Stimulated activated CD4-positive, alpha-beta T cell treated with anti-CD3 and anti-CD28 coated beads, TNF-alpha, amount 100 ng/mL, for 24 hours (primary cell): ENCODE results near the gene SRGAP2B.
"Not testable (repeated sequence)": the region's sequence is repeated elsewhere in the genome, so short reads cannot be mapped to it uniquely, and the experiment has no call there.

Source experiments
- DNase-seq, 3 experiments: peaks; one replicate each; pipeline ENCODE4 v3.0.0-alpha.2; 2020; ENCODE audit warnings: low read depth in 3 of 3

The SRGAP2B gene

DNA sequence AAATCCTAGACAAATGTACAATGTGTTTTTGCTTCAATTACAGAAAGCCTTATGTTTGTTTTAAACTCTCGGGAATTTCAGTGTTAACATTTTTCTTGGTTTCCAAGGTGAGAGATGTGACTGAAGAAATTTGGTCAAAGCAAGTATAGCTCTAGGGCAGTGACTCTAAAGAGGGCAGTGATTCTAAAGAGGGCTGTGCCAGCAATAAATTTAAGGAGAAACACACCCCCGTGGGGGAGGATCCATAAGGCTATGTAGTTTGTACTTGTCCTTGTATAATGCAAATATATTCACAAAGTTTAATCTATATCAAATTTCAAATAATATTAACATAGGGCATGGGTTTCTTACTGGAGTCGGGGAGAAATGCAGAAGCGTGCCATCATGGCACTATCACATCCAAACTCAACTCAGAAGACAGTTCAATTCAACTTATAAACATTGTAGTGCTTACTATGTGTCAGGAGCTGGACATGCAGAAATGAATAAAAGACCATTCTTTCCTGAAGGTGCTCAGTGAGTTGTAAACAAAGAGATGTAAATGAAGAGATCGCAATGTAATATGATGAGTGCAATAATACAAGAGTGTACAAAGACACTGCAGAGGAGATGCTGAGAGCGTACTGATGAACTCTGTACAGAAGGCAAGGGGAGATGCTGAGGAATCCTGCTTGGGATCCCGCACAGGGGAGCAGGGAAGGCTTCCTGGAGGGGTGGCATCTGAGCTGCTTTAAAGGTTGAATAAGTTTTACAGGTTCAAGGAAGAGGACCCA lies 12.5 kb downstream of the SRGAP2B start:
- not testable (repeated sequence) for DNase-seq

DNA sequence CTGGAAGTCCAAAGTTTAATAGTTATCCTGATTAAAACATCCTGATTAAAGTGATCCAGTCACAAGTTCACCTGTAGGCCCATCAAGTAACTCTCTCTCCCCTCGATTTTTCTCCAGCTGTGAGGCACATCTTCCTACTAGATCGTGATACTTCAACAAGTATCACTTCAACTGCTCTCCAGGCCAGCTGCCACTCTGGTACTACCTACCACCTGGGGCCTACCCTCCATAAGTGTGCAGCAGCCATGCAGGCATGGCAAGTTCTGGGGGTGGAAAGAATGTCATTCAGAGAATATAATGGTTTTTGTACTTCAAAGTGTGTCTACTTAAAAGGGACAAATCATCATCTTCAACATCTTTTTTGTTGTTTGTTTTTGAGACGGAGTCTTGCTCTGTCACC lies 14.9 kb downstream of the SRGAP2B start:
- DNase-seq = not testable (repeated sequence)

DNA sequence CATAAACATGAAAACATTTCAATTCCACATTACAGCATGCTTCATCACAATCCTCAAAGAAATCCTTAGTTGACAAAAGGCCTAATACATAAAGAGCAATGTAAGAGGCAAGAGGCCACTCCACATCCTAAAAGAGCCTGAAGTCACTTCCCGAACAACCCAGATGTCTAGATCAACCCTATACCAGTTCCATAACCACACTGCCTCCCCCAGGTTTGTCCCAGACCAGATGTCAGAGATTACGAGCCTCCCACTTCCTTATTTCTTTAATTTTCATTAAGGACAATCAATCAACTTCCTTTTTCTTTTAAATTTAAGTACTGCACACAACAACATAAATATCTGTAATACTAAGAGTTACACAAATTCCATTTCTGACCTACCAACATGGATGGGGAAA lies 15.4 kb downstream of the SRGAP2B start:
- DNase-seq = not testable (repeated sequence)

DNA sequence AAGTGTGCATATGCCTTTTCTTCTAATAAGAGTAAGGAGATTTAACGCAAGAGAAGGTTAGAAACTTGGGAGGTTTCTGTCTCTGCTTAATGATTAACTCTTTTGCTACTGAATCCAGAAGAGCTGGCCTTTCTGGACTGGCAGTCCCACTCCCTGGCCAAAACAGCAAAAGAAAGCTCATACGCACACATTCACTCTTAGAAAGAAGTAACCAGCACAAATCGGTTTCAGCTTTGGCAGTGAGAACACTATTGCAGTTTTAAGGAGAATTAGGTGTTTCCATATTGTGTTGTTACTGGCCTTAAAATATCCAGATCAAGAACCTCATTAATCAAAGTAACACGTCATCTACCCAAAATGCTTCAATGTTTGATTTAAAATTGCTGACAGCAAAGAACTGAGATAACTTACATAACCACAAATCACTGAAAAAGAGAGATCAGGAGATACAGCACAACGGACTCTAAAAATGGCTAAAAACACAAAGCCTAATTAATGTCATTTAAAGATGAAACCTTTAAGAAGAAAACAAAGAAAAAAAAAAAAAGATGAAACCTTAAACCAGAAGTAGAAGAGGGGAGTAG lies 16.2 kb downstream of the SRGAP2B start:
- not testable (repeated sequence) for DNase-seq

DNA sequence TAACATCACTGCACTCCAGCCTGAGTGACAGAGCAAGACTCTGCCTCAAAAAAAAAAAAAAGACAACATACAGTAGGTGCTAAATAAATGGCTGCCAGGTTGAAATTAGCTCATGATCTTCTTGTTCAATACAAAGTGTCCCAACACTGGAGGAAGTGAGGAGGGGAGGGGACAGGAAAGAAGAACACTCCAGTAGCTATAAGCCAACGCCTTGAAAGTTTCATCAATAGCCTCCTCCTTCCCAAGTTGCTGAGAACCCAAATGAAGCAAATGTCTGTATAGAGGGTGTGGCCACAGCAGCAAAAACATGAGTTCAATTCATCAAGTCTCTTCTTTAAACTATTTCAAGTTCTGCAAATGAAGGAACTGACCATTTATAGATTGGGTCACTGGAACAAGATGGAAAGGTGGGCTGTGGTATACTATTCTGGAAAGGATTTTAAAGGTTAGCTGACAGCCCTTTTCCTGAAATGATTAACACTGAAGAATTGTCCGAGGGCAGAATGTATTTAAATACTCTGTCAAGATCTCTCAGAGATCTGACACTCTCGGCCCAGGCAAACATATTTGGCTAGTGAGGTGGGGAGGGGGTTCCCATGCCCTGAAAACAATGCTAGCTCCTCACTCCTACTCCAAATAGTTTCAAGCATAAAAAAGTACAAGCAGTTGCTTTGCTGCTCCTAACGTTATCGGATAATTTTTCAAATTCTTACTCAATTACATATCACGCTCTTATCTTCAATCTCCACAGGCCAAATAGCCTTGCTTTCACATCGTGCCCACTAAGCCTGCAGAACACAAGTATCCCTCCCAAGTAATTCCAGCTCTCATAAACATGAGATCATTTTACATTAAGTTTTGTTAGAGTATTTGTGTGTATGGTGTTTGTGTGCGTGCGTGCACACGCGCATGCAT lies 17.0 kb downstream of the SRGAP2B start:
- not testable (repeated sequence) for DNase-seq

DNA sequence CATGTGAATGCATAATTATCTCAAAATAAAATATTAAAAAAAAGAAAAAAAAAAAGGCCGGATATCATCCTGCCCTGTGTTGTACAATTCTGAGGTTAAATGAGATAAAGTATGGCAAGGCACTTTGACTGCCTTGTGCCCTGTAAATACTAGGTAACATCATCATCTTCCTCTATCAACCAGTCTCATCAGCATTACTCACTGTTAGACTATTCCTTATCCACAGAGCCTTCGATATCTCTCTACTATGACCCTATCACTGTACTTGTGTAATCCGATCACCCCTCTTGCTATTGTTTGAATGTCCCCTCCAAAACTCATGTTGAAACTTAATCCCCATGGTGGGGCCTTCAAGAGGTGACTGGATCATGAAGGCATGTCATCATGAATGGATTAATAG lies 18.3 kb downstream of the SRGAP2B start:
- DNase-seq = not testable (repeated sequence)

DNA sequence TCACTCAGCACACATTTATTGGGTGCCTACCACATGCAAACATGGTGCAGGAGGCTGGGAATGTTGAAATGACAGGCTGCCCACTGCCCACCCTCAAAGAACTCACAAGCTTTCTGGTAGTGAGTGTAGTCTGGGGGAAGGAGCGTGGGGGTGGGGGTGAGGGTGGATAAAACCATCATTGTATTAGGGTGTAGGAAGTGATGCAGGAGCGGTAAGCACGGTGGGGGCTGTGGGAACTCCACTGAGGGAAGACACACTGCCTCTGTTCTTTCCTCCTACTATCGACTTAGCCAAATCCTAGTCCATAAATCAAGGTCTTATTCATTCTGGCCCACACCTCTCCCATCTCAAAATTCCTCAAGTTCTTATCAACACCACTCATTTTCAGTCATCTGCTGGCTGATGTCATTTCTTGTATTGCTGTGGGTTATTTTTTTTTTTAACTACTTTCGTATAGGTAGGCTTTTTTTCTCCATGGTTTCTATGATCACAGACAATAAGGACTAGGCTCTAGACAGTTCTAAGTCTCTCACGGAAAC lies 21.0 kb downstream of the SRGAP2B start:
- DNase-seq = not testable (repeated sequence)

DNA sequence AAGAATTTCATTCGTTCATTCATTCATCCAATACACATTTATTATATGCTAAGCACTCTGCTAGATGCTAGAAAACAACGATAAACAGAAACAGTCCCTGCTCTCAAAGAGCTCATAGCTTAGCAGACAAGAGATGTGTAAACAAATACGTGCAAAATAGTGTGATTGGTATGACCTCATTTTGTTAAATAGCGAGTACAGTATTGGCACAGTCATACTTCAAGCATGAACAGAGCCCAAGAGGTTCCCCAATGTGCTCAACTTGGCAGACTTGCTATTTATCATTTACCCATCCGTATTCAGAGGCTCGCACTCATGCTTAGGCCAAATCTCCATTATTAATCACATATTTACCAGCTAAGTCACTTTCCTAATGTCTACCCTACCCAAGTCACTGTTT lies 23.6 kb downstream of the SRGAP2B start:
- DNase-seq = not testable (repeated sequence)

DNA sequence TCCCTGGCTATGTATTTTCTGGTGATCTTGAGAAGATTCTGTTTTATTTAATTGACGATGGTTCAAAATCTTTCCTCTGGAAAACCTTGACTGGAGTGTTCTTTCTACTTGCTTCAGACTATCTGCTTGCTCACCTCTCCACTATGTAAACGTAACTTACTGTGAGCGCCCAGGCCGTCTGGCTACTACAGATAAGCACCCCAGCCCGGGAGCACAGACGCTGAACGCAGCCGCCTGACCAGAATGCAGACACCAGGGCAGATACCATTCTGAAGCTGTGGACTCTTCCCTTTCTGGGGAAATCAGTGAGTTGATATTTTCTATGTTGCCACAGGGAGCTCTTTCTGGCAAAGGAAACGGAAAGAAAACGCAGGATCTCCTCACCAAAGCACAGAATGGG lies 28.6 kb downstream of the SRGAP2B start:
- not testable (repeated sequence) for DNase-seq

GRCh38 chr1:145065194-145065826 lies 29.8 kb downstream of the SRGAP2B start:
- DNase-seq = not testable (repeated sequence)

- not testable (repeated sequence) for DNase-seq
Measured at GRCh38 chr1:145063941-145064648, 31.0 kb downstream of the SRGAP2B start.

DNA sequence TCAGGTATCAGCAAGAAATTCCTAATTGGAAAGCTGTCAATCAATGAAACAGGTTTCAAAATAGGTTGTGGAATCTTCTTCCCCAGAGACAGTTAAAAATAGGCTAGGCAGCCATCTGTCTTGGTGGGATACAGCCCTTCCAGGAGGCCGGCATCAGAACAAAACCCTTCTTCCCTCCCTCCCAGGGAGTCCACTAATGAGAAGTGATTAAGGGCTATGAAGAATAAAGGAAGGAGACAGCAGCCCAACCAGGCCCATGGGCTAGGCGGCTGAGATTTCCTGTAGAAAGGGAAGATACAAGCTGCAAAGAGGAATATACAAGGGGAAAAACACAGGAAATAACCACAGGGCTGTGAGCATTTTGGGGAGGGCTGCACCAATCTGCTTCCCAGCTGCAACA lies 31.8 kb downstream of the SRGAP2B start:
- not testable (repeated sequence) for DNase-seq

DNA sequence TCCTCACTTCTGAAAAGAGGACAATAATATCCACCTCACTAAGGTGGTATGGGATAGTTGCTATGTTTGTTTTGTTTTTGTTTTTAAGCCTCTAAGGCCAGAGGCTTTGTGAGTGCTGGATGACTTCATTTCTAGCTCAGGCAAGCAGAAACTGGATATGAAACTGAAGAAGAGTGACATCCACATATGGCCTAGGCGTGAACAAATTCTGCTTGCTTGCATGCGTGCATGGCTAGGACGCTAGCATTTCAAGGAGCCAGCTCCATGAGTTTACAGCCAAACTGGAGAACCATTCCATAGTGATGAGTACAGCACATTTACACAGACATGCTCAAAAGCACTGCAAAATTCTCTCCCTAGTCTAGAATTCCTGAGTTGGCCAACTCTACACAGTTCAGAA lies 36.9 kb downstream of the SRGAP2B start:
- not testable (repeated sequence) for DNase-seq

- not testable (repeated sequence) for DNase-seq
Measured at GRCh38 chr1:145055217-145055760, 39.8 kb downstream of the SRGAP2B start.

GRCh38 chr1:145053428-145053827 lies 41.7 kb downstream of the SRGAP2B start:
- DNase-seq = not testable (repeated sequence)

GRCh38 chr1:145052019-145052776 lies 42.9 kb downstream of the SRGAP2B start:
- not testable (repeated sequence) for DNase-seq

GRCh38 chr1:145048181-145048856 lies 46.8 kb downstream of the SRGAP2B start:
- not testable (repeated sequence) for DNase-seq

GRCh38 chr1:145047553-145047952 lies 47.6 kb downstream of the SRGAP2B start:
- DNase-seq = not testable (repeated sequence)
